ENCODE measurements around the gene TET3. TPM values are rescaled to one million over a fixed set of nuclear protein-coding genes. Genes with fewer than 3 reads are reported as not detected.

The TET3 gene
- total RNA-seq, 1 experiment from 2014 or later = 19.1 TPM

DNA sequence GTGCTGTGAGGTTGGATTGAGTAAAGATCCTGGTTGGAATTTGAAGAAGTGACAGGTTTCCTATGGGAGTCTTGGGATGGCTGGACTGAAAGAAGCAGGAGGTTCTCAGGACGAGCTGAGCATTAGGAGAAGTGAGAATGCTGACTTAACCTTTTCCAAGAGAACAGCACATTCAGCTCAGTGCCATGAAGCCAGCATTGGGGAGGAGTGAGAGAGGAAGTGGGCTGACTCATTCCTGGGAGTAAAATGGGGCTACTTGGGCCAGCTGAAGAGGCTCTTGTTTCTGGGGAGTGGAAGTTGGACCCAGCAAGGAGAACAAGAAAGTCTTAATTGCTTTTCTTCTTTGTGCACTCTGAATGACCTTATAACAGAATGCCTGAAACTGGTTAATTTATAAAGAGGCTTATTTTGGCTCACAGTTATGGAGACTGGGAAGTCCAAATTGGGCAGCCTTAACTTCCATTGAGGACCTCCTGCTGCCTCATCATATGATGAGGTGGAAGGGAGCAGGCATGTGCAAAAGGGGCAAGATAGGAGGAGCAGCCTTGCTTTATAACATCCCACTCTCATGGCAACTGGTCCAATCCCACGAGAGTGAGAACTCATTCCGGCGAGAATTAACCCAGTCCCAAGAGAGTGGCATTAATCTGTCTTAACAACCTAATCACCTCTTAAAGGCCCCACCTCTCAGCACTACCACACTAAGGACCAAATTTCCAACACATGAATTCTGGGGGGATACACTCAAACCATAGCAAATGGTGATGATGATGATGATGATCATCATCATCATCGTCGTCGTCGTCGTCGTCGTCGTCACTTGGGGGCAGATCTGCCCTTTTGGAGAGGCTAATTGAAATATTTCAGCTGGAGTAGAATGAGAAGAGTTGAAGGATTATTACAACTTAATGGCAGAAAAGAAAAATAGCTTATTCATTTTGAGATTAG is 31.9 kb upstream of the TET3 start:
- no TSS peak for BruUV-seq (replicated peaks)
- Histone ChIP-seq H3K36me3 (ENCODE audit: low read depth) (peaks cover 64% of the 10 kb centered on the region), H3F3A (ENCODE audit: insufficient read depth, low read depth) (0 out of 2 replicates have a peak, but pooled peaks cover 6% of the 10 kb centered on the region), H3K4me1 (replicated peaks; ENCODE audit: insufficient read depth) (no peaks in the 10 kb centered on the region), H4K20me1 (ENCODE audit: insufficient read depth) (peaks cover 43% of the 10 kb centered on the region), H3K27ac (no peak overlapping the region), H3K9me2 (ENCODE audit: insufficient read depth) (no peaks in the 10 kb centered on the region), H3K4me2 (no peak overlapping the region), H2AFZ (no peak overlapping the region), H3K9me3 (ENCODE audit: insufficient read depth, low read depth) (no peaks in the 10 kb centered on the region), H3K79me2 (ENCODE audit: low read depth) (no peaks in the 10 kb centered on the region), H3K4me3 (no peak overlapping the region), H3K27me3 (ENCODE audit: insufficient read depth, low read depth) (no peaks in the 10 kb centered on the region)
- TF ChIP-seq, protein P1, sequence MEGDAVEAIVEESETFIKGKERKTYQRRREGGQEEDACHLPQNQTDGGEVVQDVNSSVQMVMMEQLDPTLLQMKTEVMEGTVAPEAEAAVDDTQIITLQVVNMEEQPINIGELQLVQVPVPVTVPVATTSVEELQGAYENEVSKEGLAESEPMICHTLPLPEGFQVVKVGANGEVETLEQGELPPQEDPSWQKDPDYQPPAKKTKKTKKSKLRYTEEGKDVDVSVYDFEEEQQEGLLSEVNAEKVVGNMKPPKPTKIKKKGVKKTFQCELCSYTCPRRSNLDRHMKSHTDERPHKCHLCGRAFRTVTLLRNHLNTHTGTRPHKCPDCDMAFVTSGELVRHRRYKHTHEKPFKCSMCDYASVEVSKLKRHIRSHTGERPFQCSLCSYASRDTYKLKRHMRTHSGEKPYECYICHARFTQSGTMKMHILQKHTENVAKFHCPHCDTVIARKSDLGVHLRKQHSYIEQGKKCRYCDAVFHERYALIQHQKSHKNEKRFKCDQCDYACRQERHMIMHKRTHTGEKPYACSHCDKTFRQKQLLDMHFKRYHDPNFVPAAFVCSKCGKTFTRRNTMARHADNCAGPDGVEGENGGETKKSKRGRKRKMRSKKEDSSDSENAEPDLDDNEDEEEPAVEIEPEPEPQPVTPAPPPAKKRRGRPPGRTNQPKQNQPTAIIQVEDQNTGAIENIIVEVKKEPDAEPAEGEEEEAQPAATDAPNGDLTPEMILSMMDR (conservative IDR thresholded peaks at IDR 0.05) = no peak
- no peak for TF ChIP-seq EZH2 (IDR thresholded peaks at IDR 0.05; ENCODE audit: low read depth)
- intact Hi-C loops (cut with micrococcal nuclease; ENCODE audit: unreplicated experiment) = no loop called here
- POLR2A ChIA-PET (ENCODE audit: unreplicated experiment) = no interaction called here
- CTCF ChIA-PET = no interaction called here
- DNase-seq = no peak

DNA sequence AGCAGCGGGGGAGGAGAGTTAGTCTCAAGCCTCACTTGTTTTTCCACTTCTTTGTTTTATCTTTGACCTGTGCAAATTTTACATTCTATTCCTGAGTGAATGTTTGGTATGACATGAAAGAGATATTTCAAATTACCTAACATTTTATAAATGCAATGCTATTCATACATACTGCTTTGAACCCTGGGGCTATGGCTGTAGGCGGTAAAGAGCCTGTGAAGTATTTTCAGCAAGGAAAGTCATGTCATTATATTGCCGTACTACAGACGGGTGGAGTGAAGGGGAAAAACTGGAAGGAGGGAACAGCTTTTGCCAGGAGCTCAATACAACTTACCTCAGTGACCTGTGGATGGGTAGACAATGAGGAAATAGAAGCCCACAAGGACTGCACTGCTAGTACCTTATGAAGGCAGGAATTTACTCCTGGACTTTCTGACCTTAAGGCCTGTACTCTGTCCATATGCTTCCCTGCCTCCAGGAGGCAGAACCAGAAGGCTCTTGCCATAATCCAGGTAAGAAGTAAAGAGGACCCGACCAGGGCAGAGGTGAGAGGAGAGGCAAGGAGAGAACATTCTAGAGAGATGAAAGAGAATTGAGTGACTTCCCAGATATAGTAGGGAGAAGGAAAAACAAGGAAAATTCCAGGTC is 28.4 kb upstream of the TET3 start:
- Histone ChIP-seq H3K36me3 (ENCODE audit: low read depth) (peaks cover 57% of the 10 kb centered on the region), H3K9me3 (ENCODE audit: insufficient read depth, low read depth) (no peaks in the 10 kb centered on the region), H2AFZ (no peak overlapping the region), H3K79me2 (ENCODE audit: low read depth) (no peaks in the 10 kb centered on the region), H3K9me2 (ENCODE audit: insufficient read depth) (no peaks in the 10 kb centered on the region), H3K27ac (no peak overlapping the region), H4K20me1 (ENCODE audit: insufficient read depth) (peaks cover 24% of the 10 kb centered on the region), H3K4me2 (no peak overlapping the region), H3K4me1 (replicated peaks; ENCODE audit: insufficient read depth) (no peaks in the 10 kb centered on the region), H3K4me3 (no peak overlapping the region), H3F3A (ENCODE audit: insufficient read depth, low read depth) (peaks cover 9% of the 10 kb centered on the region; the same call in 1 of the 2 replicates), H3K27me3 (ENCODE audit: insufficient read depth, low read depth) (no peaks in the 10 kb centered on the region)
- ChIA-PET CTCF (no interaction called here), POLR2A (ENCODE audit: unreplicated experiment) (no interaction called here)
- TF ChIP-seq, protein P1 (conservative IDR thresholded peaks at IDR 0.05) = no peak
- no peak for TF ChIP-seq EZH2 (IDR thresholded peaks at IDR 0.05; ENCODE audit: low read depth)
- DNase-seq = no peak
- no TSS peak for BruUV-seq (replicated peaks)
- intact Hi-C loops (cut with micrococcal nuclease; ENCODE audit: unreplicated experiment) = no loop called here

DNA sequence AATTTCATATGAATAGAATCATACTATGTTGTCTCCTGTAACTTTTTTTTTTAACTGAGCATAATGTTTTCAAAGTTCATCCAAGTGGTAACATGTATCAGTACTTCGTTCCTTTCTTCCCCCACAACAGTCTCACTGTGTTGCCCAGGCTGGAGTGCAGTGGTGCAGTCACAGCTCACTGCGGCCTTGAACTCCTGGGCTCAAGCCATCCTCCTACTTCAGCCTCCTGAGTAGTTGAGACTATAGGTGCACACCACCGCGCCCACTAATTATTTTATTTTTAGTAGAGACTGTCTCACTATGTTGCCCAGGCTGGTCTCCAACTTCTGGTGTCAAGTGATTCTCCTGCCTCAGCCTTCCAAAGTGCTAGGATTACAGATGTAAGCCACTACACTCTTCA is 23.4 kb upstream of the TET3 start:
- POLR2A ChIA-PET (ENCODE audit: unreplicated experiment) = no interaction called here
- no peak for DNase-seq
- no peak for TF ChIP-seq EZH2 (IDR thresholded peaks at IDR 0.05; ENCODE audit: low read depth)
- TF ChIP-seq, protein P1 (conservative IDR thresholded peaks at IDR 0.05) = no peak

More for the DNA sequence above, 23.4 kb upstream of the TET3 start:
- peaks cover 25% of the 10 kb centered on the region; the same call in 1 of the 2 replicates for H3K36me3 ChIP-seq (ENCODE audit: low read depth)
- peaks cover 9% of the 10 kb centered on the region; the same call in 1 of the 2 replicates for H3F3A ChIP-seq (ENCODE audit: insufficient read depth, low read depth)
- no peaks in the 10 kb centered on the region for H3K9me3 ChIP-seq (ENCODE audit: insufficient read depth, low read depth)
- no peak overlapping the region for H3K4me2 ChIP-seq
- CTCF ChIA-PET = interaction anchor here (0.6 kb wide), 2 partner anchors 16 to 159 kb away, joined by 3 to 4 read pairs; no protein-coding TSS in a partner anchor
- H3K4me3 ChIP-seq = no peak overlapping the region
- no peak overlapping the region for H2AFZ ChIP-seq
- H3K9me2 ChIP-seq (ENCODE audit: insufficient read depth) = no peaks in the 10 kb centered on the region
- peaks cover 4% of the 10 kb centered on the region; the same call in 1 of the 2 replicates for H4K20me1 ChIP-seq (ENCODE audit: insufficient read depth)
- H3K27ac ChIP-seq = no peak overlapping the region
- H3K4me1 ChIP-seq (replicated peaks; ENCODE audit: insufficient read depth) = no peaks in the 10 kb centered on the region
- H3K27me3 ChIP-seq (ENCODE audit: insufficient read depth, low read depth) = no peaks in the 10 kb centered on the region
- no peaks in the 10 kb centered on the region for H3K79me2 ChIP-seq (ENCODE audit: low read depth)
- BruUV-seq (replicated peaks) = no TSS peak
- intact Hi-C loops (cut with micrococcal nuclease; ENCODE audit: unreplicated experiment) = no loop called here
